ENCODE results near the gene ALDH1L2. TPM values are rescaled to one million over a fixed set of nuclear protein-coding genes. Genes with fewer than 3 reads are reported as not detected.

ALDH1L2 gene
- total and polyA plus RNA-seq, 2 experiments from 2014 or later = 0.12 to 0.63 TPM

GRCh38 chr12:105060715-105061378 lies 23.4 kb downstream of the ALDH1L2 start:
- Histone ChIP-seq H3K4me3 (no peak overlapping the region), H3K27ac (no peak overlapping the region), H3K9me3 (ENCODE audit: low read depth) (no peaks in the 10 kb centered on the region), H3K27me3 (no peaks in the 10 kb centered on the region), H3K4me1 (ENCODE audit: low read depth) (peaks cover 8% of the 10 kb centered on the region), H3K36me3 (no peaks in the 10 kb centered on the region)
- DNase-seq (ENCODE audit: low read depth in 1 of 2, low spot score in 1 of 2) = no peak
- TF ChIP-seq CTCF (IDR thresholded peaks at IDR 0.05; ENCODE audit: low read depth, low read length) = no peak

DNA sequence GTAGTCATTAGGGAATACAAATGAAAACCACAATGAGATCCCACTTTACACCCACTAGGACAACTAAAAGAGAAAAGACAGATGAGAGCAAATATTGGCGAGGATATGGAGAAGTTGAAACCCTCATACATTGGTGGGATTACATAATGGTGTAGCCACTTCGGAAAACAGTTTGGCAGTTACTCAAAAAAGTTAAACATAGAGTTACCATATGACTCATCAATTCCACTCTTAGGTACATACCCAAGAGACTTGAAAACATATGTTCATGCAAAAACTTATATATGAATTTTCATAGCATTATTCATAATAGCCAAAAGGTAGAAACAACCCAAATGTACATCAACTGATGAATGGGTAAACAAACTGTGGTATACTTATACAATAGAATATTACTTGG lies 27.1 kb downstream of the ALDH1L2 start:
- DNase-seq (ENCODE audit: low read depth in 1 of 2, low spot score in 1 of 2) = no peak

DNA sequence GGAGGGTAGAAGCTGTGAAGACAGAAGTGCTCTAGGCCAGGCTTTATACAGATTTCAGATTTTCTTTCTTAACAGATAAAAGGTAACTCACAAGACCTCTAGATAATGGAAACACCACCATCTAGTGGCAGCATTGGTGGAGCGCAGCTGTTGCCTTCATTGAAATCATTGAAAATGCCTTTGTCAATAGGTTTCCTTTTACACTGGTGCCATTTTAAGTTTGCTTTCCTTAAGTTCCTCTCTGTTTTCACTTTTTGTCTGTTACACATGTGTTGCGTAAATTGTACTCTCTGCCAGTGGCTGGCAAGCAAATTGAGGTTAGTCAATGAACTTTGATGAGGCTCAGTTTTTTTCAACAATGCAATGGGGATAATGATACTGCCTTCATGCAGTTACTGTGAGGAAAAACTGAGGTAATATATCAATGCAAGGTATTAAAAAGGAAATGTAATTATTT lies 31.1 kb downstream of the ALDH1L2 start:
- Histone ChIP-seq H3K9me3 (ENCODE audit: low read depth) (no peaks in the 10 kb centered on the region), H3K27ac (no peak overlapping the region), H3K4me1 (ENCODE audit: low read depth) (no peaks in the 10 kb centered on the region), H3K36me3 (no peaks in the 10 kb centered on the region), H3K27me3 (no peaks in the 10 kb centered on the region), H3K4me3 (no peak overlapping the region)
- peak; percentile 79 to 82 for DNase-seq (ENCODE audit: low read depth in 1 of 2, low spot score in 1 of 2)
- TF ChIP-seq CTCF (IDR thresholded peaks at IDR 0.05; ENCODE audit: low read depth, low read length) = peak; percentile 90

More for the DNA sequence above, 27.1 kb downstream of the ALDH1L2 start:
- no peak for TF ChIP-seq CTCF (IDR thresholded peaks at IDR 0.05; ENCODE audit: low read depth, low read length)
- H3K36me3 ChIP-seq = no peaks in the 10 kb centered on the region
- no peaks in the 10 kb centered on the region for H3K27me3 ChIP-seq
- no peak overlapping the region for H3K4me3 ChIP-seq
- H3K4me1 ChIP-seq (ENCODE audit: low read depth) = no peaks in the 10 kb centered on the region
- H3K9me3 ChIP-seq (ENCODE audit: low read depth) = no peaks in the 10 kb centered on the region
- no peak overlapping the region for H3K27ac ChIP-seq

- H3K4me3 ChIP-seq = no peak overlapping the region
- no peaks in the 10 kb centered on the region for H3K27me3 ChIP-seq
- no peaks in the 10 kb centered on the region for H3K9me3 ChIP-seq (ENCODE audit: low read depth)
- no peaks in the 10 kb centered on the region for H3K4me1 ChIP-seq (ENCODE audit: low read depth)
- no peak for DNase-seq (ENCODE audit: low read depth in 1 of 2, low spot score in 1 of 2)
- TF ChIP-seq CTCF (IDR thresholded peaks at IDR 0.05; ENCODE audit: low read depth, low read length) = no peak
- H3K36me3 ChIP-seq = no peaks in the 10 kb centered on the region
- H3K27ac ChIP-seq = no peak overlapping the region
These were observed 32.3 kb downstream of the ALDH1L2 start for GRCh38 chr12:105051981-105052380.

DNA sequence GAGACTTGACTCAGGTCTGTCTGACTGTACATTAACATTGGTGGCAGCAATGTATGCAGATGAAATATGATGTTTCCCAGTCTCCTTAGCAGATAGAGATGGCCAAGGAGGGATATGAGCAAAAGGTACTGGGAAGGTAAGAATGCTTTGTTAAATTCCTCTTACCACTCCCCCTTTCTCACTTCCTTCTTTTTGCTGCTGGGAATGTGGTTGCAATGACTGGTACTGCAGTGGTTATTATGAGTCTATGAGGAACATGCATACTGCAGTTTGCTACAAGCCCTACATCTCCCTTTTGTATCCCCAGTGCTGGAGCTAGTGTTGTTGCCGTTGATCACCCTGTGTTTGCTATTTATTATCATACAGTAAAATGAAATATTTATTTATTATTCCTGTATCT lies 35.9 kb downstream of the ALDH1L2 start:
- H3K36me3 ChIP-seq = no peaks in the 10 kb centered on the region
- TF ChIP-seq CTCF (IDR thresholded peaks at IDR 0.05; ENCODE audit: low read depth, low read length) = no peak
- no peak overlapping the region for H3K4me3 ChIP-seq
- H3K9me3 ChIP-seq (ENCODE audit: low read depth) = no peaks in the 10 kb centered on the region
- H3K27ac ChIP-seq = no peak overlapping the region
- DNase-seq (ENCODE audit: low read depth in 1 of 2, low spot score in 1 of 2) = no peak
- H3K27me3 ChIP-seq = no peaks in the 10 kb centered on the region
- H3K4me1 ChIP-seq (ENCODE audit: low read depth) = no peaks in the 10 kb centered on the region

Data from cardiac muscle cell (in vitro differentiated cells and primary cell).